ENCODE data around the gene ERCC8.
A peak's percentile ranks its signal among the peaks of the same experiment; 100 is the strongest.

The ERCC8 gene

GRCh38 chr5:60842871-60843385 is 101.9 kb downstream of the ERCC8 start:
- Histone ChIP-seq H3K9ac (ENCODE audit: low read length in 2 of 2) (no peak overlapping the region), H3K4me3 (ENCODE audit: low read length in 2 of 2) (peak overlapping the region; percentile 71 to 74), H3K9me3 (ENCODE audit: control insufficient read depth in 2 of 2, low read length in 2 of 2) (no peaks in the 10 kb centered on the region), H3K4me1 (ENCODE audit: control insufficient read depth, insufficient read depth, low read length) (peaks cover 13% of the 10 kb centered on the region), H3K36me3 (ENCODE audit: control insufficient read depth in 2 of 2, insufficient read depth in 2 of 2, low read length in 2 of 2) (no peaks in the 10 kb centered on the region), H3K27me3 (ENCODE audit: control insufficient read depth in 1 of 2, insufficient read depth in 2 of 2, low read length in 2 of 2) (peaks cover 21% of the 10 kb centered on the region in 2 donors), H3K27ac (ENCODE audit: low read length) (no peak overlapping the region)

- Histone ChIP-seq H3K27ac (ENCODE audit: low read length) (no peak overlapping the region), H3K27me3 (ENCODE audit: control insufficient read depth in 1 of 2, insufficient read depth in 2 of 2, low read length in 2 of 2) (peaks cover 21 to 22% of the 10 kb centered on the region in 2 donors), H3K9me3 (ENCODE audit: control insufficient read depth in 2 of 2, low read length in 2 of 2) (no peaks in the 10 kb centered on the region), H3K9ac (ENCODE audit: low read length in 2 of 2) (no peak overlapping the region), H3K36me3 (ENCODE audit: control insufficient read depth in 2 of 2, insufficient read depth in 2 of 2, low read length in 2 of 2) (no peaks in the 10 kb centered on the region), H3K4me1 (ENCODE audit: control insufficient read depth, insufficient read depth, low read length) (peaks cover 13% of the 10 kb centered on the region), H3K4me3 (ENCODE audit: low read length in 2 of 2) (no peak overlapping the region)
Measured at GRCh38 chr5:60841361-60841760, 103.5 kb downstream of the ERCC8 start.

GRCh38 chr5:60836131-60836530 is 108.7 kb downstream of the ERCC8 start:
- no peak overlapping the region for H3K27ac ChIP-seq (ENCODE audit: low read length)
- no peaks in the 10 kb centered on the region for H3K36me3 ChIP-seq (ENCODE audit: control insufficient read depth in 2 of 2, insufficient read depth in 2 of 2, low read length in 2 of 2)
- peaks cover 0 to 2% of the 10 kb centered on the region in 2 donors for H3K27me3 ChIP-seq (ENCODE audit: control insufficient read depth in 1 of 2, insufficient read depth in 2 of 2, low read length in 2 of 2)
- no peak overlapping the region for H3K4me3 ChIP-seq (ENCODE audit: low read length in 2 of 2)
- no peaks in the 10 kb centered on the region for H3K4me1 ChIP-seq (ENCODE audit: control insufficient read depth, insufficient read depth, low read length)
- no peak overlapping the region for H3K9ac ChIP-seq (ENCODE audit: low read length in 2 of 2)
- H3K9me3 ChIP-seq (ENCODE audit: control insufficient read depth in 2 of 2, low read length in 2 of 2), result no peaks in the 10 kb centered on the region

GRCh38 chr5:60835554-60835953 is 109.3 kb downstream of the ERCC8 start:
- Histone ChIP-seq H3K27ac (ENCODE audit: low read length) (no peak overlapping the region), H3K27me3 (ENCODE audit: control insufficient read depth in 1 of 2, insufficient read depth in 2 of 2, low read length in 2 of 2) (peaks cover 0 to 2% of the 10 kb centered on the region in 2 donors), H3K4me3 (ENCODE audit: low read length in 2 of 2) (no peak overlapping the region), H3K9me3 (ENCODE audit: control insufficient read depth in 2 of 2, low read length in 2 of 2) (no peaks in the 10 kb centered on the region), H3K4me1 (ENCODE audit: control insufficient read depth, insufficient read depth, low read length) (no peaks in the 10 kb centered on the region), H3K9ac (ENCODE audit: low read length in 2 of 2) (no peak overlapping the region), H3K36me3 (ENCODE audit: control insufficient read depth in 2 of 2, insufficient read depth in 2 of 2, low read length in 2 of 2) (no peaks in the 10 kb centered on the region)

GRCh38 chr5:60833520-60833919 is 111.3 kb downstream of the ERCC8 start:
- H3K36me3 ChIP-seq (ENCODE audit: control insufficient read depth in 2 of 2, insufficient read depth in 2 of 2, low read length in 2 of 2), result no peaks in the 10 kb centered on the region

GRCh38 chr5:60830581-60831127 is 114.2 kb downstream of the ERCC8 start:
- Histone ChIP-seq H3K4me1 (ENCODE audit: control insufficient read depth, insufficient read depth, low read length) (no peaks in the 10 kb centered on the region), H3K9ac (ENCODE audit: low read length in 2 of 2) (no peak overlapping the region), H3K9me3 (ENCODE audit: control insufficient read depth in 2 of 2, low read length in 2 of 2) (no peaks in the 10 kb centered on the region), H3K27ac (ENCODE audit: low read length) (no peak overlapping the region), H3K27me3 (ENCODE audit: control insufficient read depth in 1 of 2, insufficient read depth in 2 of 2, low read length in 2 of 2) (peaks cover 0 to 3% of the 10 kb centered on the region in 2 donors), H3K36me3 (ENCODE audit: control insufficient read depth in 2 of 2, insufficient read depth in 2 of 2, low read length in 2 of 2) (no peaks in the 10 kb centered on the region), H3K4me3 (ENCODE audit: low read length in 2 of 2) (no peak overlapping the region)

More at GRCh38 chr5:60833520-60833919, 111.3 kb downstream of the ERCC8 start:
- Histone ChIP-seq H3K9ac (ENCODE audit: low read length in 2 of 2) (no peak overlapping the region), H3K4me1 (ENCODE audit: control insufficient read depth, insufficient read depth, low read length) (no peaks in the 10 kb centered on the region), H3K27ac (ENCODE audit: low read length) (no peak overlapping the region), H3K27me3 (ENCODE audit: control insufficient read depth in 1 of 2, insufficient read depth in 2 of 2, low read length in 2 of 2) (peaks cover 0 to 2% of the 10 kb centered on the region in 2 donors), H3K9me3 (ENCODE audit: control insufficient read depth in 2 of 2, low read length in 2 of 2) (no peaks in the 10 kb centered on the region), H3K4me3 (ENCODE audit: low read length in 2 of 2) (no peak overlapping the region)

GRCh38 chr5:60829490-60830266 is 115.2 kb downstream of the ERCC8 start:
- Histone ChIP-seq H3K27me3 (ENCODE audit: control insufficient read depth in 1 of 2, insufficient read depth in 2 of 2, low read length in 2 of 2) (peaks cover 0 to 3% of the 10 kb centered on the region in 2 donors), H3K4me3 (ENCODE audit: low read length in 2 of 2) (no peak overlapping the region), H3K27ac (ENCODE audit: low read length) (no peak overlapping the region), H3K9ac (ENCODE audit: low read length in 2 of 2) (no peak overlapping the region), H3K9me3 (ENCODE audit: control insufficient read depth in 2 of 2, low read length in 2 of 2) (no peaks in the 10 kb centered on the region), H3K4me1 (ENCODE audit: control insufficient read depth, insufficient read depth, low read length) (no peaks in the 10 kb centered on the region), H3K36me3 (ENCODE audit: control insufficient read depth in 2 of 2, insufficient read depth in 2 of 2, low read length in 2 of 2) (no peaks in the 10 kb centered on the region)

GRCh38 chr5:60827201-60827600 is 117.7 kb downstream of the ERCC8 start:
- Histone ChIP-seq H3K27ac (ENCODE audit: low read length) (no peak overlapping the region), H3K9ac (ENCODE audit: low read length in 2 of 2) (no peak overlapping the region), H3K9me3 (ENCODE audit: control insufficient read depth in 2 of 2, low read length in 2 of 2) (no peaks in the 10 kb centered on the region), H3K27me3 (ENCODE audit: control insufficient read depth in 1 of 2, insufficient read depth in 2 of 2, low read length in 2 of 2) (peaks cover 0 to 3% of the 10 kb centered on the region in 2 donors), H3K36me3 (ENCODE audit: control insufficient read depth in 2 of 2, insufficient read depth in 2 of 2, low read length in 2 of 2) (no peaks in the 10 kb centered on the region), H3K4me1 (ENCODE audit: control insufficient read depth, insufficient read depth, low read length) (no peaks in the 10 kb centered on the region), H3K4me3 (ENCODE audit: low read length in 2 of 2) (no peak overlapping the region)

GRCh38 chr5:60826653-60827052 is 118.2 kb downstream of the ERCC8 start:
- no peak overlapping the region for H3K27ac ChIP-seq (ENCODE audit: low read length)

More at GRCh38 chr5:60826653-60827052, 118.2 kb downstream of the ERCC8 start:
- no peak overlapping the region for H3K4me3 ChIP-seq (ENCODE audit: low read length in 2 of 2)
- H3K27me3 ChIP-seq (ENCODE audit: control insufficient read depth in 1 of 2, insufficient read depth in 2 of 2, low read length in 2 of 2), result peaks cover 0 to 3% of the 10 kb centered on the region in 2 donors
- H3K9me3 ChIP-seq (ENCODE audit: control insufficient read depth in 2 of 2, low read length in 2 of 2), result no peaks in the 10 kb centered on the region
- no peak overlapping the region for H3K9ac ChIP-seq (ENCODE audit: low read length in 2 of 2)
- H3K4me1 ChIP-seq (ENCODE audit: control insufficient read depth, insufficient read depth, low read length), result no peaks in the 10 kb centered on the region
- no peaks in the 10 kb centered on the region for H3K36me3 ChIP-seq (ENCODE audit: control insufficient read depth in 2 of 2, insufficient read depth in 2 of 2, low read length in 2 of 2)
